ENCODE measurements around the gene IP6K2.

IP6K2 gene

DNA sequence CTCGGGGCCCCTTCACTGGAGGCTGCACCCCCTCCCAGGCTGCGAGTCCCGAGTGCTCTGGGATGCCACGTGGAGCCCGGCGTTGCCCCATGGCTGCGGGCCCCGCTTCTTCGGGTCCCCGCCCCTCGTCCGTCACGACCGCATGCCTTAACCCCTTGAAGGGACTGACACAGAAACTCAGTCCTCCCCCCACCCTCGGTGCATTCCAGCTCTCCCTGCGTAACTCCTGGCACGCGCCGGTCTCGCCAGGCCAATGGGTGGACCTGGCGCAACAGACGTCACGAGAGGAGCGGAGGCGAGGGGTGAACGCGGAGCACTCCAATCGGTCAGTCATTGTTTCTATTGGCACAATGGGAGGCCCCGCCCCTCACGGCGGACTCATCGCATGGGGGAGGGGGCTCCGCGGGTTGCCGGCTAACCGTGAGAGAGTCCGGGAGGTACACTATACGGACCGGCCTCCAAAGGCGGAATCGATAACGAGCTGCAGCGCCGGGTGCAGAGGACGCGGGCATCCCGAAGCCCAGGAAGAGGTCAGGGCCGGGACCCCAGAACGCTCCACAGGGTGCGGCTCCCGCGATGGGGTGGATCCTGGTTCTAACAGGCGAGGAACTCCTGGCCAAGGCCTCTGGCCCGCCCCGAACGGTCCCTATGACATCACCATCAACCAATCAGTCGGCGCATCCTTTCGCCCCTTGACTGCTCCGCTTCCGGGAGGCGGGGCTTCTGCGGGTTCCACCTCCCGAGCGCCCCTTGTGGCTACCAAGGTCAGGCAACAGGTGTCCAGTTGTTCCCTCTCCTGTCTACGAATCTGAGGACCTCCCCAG lies 53.3 kb downstream of the IP6K2 start:
- DNase-seq (ENCODE audit: low read depth in 2 of 2), result peak; percentile 70 to 92

- DNase-seq (ENCODE audit: low read depth in 2 of 2), result peak in 1 of 2 donors; percentile 49
These were observed 54.1 kb downstream of the IP6K2 start, which contains the start of gene CELSR3 for GRCh38 chr3:48662753-48663488. Gene CELSR3, minus strand, starts transcription at chr3:48662886. Its CDS starts 252 bp downstream, at chr3:48662634.

DNA sequence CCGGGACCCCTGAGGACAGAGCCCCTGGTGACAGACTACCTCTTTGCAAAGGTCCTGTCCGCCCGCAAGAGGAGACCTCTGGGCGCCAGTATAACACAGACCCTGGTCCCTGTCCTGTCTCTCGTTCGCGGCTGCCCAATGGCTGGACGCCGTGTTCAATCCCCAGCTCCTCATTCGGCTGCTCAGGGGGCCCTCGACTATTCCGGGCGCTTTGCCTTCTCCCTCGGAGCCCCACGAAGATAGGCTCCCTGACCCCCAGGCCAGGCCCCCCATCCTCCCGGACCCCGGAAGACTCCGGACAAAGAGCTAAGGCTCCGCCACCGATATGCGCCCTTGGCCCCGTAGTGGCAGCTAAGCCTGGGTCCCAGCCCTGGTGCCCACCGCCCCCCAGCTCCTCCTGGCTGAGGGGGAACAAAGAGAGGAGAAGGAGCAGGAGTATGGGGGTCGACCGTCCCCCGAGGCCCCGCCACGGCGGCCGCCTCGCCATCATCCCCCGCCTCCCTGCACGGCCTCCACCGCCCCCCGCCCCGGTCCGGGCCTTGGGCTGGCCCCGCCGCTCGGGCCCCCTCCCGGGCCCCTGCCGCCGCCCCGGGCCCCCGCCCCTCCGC lies 54.8 kb downstream of the IP6K2 start:
- no peak for DNase-seq (ENCODE audit: low read depth in 2 of 2)

DNA sequence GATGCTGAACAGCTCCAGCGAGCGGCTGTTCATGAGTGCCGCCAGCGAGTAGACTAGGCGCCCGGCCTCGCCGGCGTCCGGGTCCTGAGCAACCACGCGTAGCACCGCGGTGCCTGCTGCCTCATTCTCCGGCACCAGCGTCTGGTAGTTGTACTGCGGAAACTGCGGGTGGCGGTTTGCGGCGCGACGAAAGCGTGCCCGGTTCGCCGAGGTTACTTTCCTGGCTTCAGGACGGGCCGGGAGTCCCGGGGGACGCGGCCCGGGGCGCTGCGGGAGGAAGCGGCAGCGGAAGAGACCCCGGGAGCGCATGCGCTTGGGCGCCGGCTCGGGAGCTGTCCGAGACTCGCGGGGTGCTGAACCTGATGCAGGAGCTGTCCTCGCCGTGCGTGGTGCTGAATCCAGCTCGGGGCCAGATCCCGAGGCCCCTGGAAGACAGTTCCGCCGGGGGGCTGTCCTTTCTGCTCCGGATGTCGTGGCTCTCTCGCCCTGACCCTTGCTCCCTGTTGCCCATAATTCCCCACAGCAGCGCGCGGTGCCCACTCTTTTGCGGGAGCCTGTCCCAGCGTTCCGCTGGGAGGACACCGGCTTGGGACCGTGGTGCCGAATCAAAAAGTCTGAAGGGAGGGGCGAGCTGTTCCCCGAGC lies 55.4 kb downstream of the IP6K2 start:
- peak; percentile 59 to 66 for DNase-seq (ENCODE audit: low read depth in 2 of 2)

GRCh38 chr3:48660800-48661400 lies 56.1 kb downstream of the IP6K2 start:
- no peak for DNase-seq (ENCODE audit: low read depth in 2 of 2)

- no peak for DNase-seq (ENCODE audit: low read depth in 2 of 2)
These were observed 60.2 kb downstream of the IP6K2 start for GRCh38 chr3:48656841-48657281.

DNA sequence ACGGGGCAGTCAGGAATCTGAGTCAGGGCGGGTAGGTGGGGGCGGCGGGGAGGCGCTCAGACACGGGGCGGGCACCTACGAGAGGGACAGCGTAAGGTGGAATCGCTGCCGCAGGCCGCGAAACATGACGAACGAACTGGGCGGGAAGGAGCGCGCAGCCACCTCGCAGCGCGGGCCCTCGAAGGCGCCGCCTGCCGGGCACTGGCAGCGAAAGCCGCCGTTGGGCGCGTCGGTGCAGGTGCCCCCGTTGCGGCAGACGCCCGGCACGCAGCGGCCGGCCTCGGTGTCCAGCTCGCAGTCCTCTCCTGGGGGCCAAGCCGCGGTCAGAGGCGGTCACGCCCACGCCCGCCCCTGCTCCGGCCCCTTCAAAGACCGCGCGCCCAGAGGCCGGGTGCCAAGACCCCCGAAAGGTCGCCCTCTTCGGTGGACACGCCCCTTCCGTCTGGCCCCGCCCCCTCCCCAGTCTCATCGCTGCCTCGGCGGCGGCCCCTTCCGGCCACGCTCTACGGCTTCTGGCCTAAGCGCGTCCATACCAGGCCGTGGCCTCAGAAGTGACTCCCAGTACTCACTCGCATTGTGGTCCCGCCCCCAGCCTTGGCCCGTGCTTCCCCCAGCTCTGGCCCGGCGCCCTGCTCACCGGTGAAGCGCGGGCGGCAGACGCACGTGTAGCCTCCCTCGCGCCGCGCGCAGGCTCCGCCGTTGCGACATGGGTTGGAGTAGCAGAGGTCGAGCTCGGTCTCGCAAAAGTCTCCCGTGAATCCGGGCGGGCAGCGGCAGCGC lies 60.8 kb downstream of the IP6K2 start:
- DNase-seq (ENCODE audit: low read depth in 2 of 2), result peak; percentile 71 to 79

- peak in 1 of 2 donors; percentile 33 for DNase-seq (ENCODE audit: low read depth in 2 of 2)
These were observed 61.4 kb downstream of the IP6K2 start for GRCh38 chr3:48655606-48656005.

GRCh38 chr3:48655063-48655462 lies 62.0 kb downstream of the IP6K2 start:
- no peak for DNase-seq (ENCODE audit: low read depth in 2 of 2)

DNA sequence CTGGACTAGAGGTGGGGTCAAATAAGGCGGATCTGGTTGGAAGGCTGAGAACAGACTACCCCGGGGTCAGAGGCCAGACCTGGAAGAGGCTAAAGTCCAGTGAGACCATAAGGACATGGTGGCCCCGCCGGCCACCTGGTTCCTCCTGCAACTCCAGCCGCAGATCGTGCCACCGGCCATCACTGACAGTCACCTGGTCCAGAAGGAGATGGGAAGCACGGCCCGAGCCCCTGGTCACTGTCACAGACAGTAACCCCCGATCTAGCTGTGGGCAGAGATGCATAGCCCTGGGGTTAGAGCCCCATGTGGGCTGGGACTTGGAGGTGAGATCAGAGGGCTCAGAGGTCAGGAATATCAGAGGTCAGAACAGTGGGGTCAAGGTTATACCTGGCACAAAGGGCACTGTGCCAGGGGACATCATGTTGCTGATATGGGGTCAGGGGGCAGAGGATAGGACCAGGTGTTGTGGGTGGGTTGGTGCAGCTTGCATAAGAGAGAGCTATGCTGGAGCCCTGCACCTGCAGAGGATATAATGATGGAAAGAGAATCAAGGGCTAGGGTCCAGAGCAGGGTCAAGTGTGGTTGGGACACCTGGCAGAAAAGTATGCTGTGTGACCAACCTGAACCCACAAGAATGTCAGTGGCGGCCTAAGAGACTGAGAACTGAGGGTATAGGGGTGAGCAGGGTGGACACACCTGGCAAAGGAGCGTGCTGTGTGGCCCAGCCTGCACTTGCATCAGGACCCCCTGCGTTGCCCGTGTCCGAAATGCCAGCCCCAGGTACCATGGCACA lies 63.9 kb downstream of the IP6K2 start:
- DNase-seq (ENCODE audit: low read depth in 2 of 2), result no peak

- no peak for DNase-seq (ENCODE audit: low read depth in 2 of 2)
These were observed 65.2 kb downstream of the IP6K2 start for GRCh38 chr3:48651771-48652170.

DNA sequence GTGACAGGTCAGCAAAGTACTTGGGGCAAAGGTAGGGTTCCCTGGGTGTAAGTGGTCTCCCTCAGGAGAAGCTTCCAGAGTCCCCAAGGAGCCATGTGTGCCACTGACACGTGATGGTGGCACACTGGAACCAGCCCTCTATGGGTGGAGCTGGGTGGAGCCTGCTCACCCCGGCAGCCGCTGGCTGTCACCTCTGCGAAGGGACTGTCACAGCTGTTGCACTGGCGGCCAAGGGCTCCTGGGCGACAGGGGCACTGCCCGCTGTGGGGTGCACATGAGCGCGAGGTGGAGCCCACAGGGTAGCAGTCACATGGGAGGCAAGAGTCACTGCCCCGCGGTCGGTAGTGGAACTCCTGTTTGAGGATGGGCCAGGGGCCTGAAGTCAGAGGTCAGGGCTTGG lies 66.3 kb downstream of the IP6K2 start:
- no peak for DNase-seq (ENCODE audit: low read depth in 2 of 2)

GRCh38 chr3:48648188-48648850 lies 68.7 kb downstream of the IP6K2 start:
- no peak for DNase-seq (ENCODE audit: low read depth in 2 of 2)

DNA sequence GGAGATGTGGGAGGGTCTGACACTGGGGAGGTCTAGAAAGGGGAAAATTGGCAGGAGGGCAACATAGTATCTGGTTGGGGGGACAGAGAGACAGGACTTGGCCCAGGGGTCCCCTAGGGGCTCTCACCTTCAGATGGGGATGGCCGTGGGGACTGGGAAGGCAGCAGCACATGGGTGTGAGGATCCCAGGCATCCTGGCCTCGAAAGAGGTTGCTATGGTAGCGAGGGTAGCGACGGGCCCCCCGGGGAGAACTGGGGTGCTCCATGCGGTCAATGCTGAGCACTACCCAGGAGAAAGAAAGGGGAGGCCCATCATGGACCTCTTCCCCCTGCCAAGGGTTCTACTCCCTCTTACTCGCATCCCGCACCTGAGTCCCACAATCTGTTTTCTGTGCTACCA lies 69.3 kb downstream of the IP6K2 start:
- no peak for DNase-seq (ENCODE audit: low read depth in 2 of 2)

DNA sequence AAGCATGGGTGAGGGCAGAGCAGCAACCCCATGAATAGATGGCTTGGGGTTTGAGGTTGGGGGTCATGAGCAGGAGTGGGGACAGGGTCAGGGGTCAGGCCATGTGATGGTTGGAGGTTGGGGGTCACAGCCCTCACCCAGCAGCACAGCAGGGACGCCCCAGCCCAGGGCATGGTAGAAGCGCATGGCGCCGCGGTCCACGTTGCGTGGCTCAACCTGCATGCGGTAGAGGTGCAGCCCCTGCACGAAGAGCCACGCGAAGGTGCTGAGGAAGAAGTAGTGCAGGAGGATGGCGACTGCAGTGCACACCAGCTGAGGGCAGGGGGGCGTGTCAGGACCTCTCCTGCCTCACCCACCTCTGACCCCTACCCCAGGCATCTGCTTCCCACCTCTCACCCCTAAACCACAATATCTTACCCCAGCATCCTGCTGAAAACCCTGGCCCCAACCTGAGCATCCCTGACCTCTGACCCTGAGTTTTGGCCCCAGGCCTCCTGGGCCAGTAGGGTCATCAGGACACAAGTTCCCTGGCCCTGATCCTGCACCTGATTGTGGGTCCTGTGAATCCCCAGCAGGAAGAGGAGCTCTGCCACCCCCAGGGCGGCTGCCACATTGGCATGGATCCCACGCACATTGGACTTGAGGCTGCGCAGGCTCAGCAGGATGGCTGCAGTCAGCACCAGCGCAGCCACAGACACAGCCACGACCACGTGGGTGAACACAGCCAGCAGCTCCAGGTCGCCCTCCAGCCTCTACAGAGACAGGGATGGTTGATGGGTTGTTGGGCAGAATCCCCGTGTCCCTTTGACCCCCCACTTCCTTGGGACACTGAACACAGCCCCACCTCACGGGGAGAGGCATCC lies 71.9 kb downstream of the IP6K2 start:
- DNase-seq (ENCODE audit: low read depth in 2 of 2), result no peak

DNA sequence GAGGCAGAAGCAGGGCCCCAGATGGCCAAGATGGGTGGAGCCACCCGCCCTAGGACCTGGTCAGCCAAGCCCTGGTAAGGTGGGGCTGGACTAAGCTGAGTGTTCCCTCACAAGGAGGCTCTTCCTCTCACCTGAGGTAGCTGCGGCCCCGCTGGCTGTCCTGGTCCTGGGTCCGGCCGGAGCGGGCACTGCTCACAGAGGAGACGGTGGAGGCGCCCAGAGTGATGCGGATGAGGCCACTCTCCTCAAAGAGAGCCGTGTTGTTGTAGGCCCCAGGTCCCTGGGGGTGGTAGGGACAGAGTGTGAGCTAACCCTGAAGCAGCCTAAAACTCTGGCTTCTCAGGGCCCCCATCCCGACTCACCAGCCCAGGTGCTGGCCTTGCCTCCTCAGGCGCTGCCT lies 74.4 kb downstream of the IP6K2 start:
- no peak for DNase-seq (ENCODE audit: low read depth in 2 of 2)

- no peak for DNase-seq (ENCODE audit: low read depth in 2 of 2)
These were observed 75.6 kb downstream of the IP6K2 start for GRCh38 chr3:48641396-48641795.

GRCh38 chr3:48639944-48640606 lies 76.9 kb downstream of the IP6K2 start:
- no peak for DNase-seq (ENCODE audit: low read depth in 2 of 2)

Measured in activated CD4-positive, alpha-beta T cell treated with anti-CD3 and anti-CD28 coated beads for 24 hours (primary cell).